Chondrocyte (in vitro differentiated cells): ENCODE results near the gene PALLD. TPM values are rescaled to one million over a fixed set of nuclear protein-coding genes. Genes with fewer than 3 reads are reported as not detected.

ENCODE experiments used
- DNase-seq: peaks from one replicate; pipeline ENCODE4 v3.0.0; 2021; ENCODE audit warnings: mixed read lengths, low spot score
- H3K27ac Mint-ChIP-seq: one replicate; pipeline ENCODE4 v1.8.0; 2021; ENCODE audit warnings: mild to moderate bottlenecking, moderate library complexity, mixed read lengths; ENCODE audit not compliant: unreplicated experiment
- H3K27me3 Mint-ChIP-seq: 2 replicates; pipeline ENCODE4 v1.8.0; 2021; ENCODE audit warnings: low read depth, mixed read lengths
- H3K36me3 Mint-ChIP-seq: 2 replicates; pipeline ENCODE4 v1.8.0; 2021; ENCODE audit warnings: low read depth, mixed read lengths
- H3K4me1 Mint-ChIP-seq: 2 replicates; pipeline ENCODE4 v1.8.0; 2021; ENCODE audit warnings: low read depth, mild to moderate bottlenecking, mixed read lengths
- H3K4me3 Mint-ChIP-seq: one replicate; pipeline ENCODE4 v1.8.0; 2021; ENCODE audit warnings: mild to moderate bottlenecking, moderate library complexity, mixed read lengths; ENCODE audit not compliant: unreplicated experiment
- H3K9me3 Mint-ChIP-seq: 2 replicates; pipeline ENCODE4 v1.8.0; 2021; ENCODE audit warnings: low read depth, mixed read lengths
- total RNA-seq: library from RNA; stranded (reverse); gene quantifications from 3 replicates; pipeline ENCODE4 v1.2.1, GENCODE V29; 2021
- TF ChIP-seq, protein P1 (sequence below): fragments of 200-600 bp; sonication (generic); IDR thresholded peaks from 2 replicates; pipeline ENCODE4 v1.5.0; 2021; ENCODE audit warnings: antibody characterized with exemption, mild to moderate bottlenecking, moderate library complexity

The PALLD gene
- total RNA-seq, 1 donor from 2014 or later, result 900 TPM

DNA sequence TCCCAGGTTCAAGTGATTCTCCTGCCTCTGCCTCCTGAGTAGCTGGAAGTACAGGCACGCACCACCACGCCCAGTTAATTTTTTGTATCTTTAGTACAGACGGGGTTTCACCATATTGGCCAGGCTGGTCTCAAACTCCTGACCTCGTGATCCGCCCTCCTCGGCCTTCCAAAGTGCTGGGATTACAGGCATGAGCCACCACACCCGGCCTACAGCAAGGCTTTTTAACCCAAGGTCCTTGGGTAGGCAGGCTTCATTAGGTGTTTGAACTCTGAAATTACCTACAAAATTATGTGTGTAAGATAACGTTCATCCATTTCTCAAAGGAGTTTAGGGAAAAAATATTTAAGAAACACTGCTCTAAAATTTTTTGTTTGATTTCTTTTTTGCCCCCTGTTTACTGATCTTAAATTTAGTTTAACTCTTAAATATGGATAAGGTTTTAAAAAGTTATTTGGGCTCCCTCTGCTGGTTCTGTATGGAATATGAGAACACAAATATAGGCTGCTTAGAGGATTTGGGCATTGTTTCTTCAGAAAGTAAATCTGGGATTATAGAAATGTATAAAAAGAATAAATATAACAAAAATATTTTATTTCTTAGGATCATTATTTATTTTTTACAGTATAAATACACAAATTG is 420.4 kb downstream of the PALLD start:
- Mint-ChIP-seq H3K9me3 (no peaks in the 10 kb centered on the region), H3K27me3 (no peaks in the 10 kb centered on the region), H3K36me3 (peaks cover 47% of the 10 kb centered on the region), H3K27ac (peak overlapping the region; percentile 72), H3K4me3 (no peak overlapping the region), H3K4me1 (peaks cover 50% of the 10 kb centered on the region)
- TF ChIP-seq, protein P1, sequence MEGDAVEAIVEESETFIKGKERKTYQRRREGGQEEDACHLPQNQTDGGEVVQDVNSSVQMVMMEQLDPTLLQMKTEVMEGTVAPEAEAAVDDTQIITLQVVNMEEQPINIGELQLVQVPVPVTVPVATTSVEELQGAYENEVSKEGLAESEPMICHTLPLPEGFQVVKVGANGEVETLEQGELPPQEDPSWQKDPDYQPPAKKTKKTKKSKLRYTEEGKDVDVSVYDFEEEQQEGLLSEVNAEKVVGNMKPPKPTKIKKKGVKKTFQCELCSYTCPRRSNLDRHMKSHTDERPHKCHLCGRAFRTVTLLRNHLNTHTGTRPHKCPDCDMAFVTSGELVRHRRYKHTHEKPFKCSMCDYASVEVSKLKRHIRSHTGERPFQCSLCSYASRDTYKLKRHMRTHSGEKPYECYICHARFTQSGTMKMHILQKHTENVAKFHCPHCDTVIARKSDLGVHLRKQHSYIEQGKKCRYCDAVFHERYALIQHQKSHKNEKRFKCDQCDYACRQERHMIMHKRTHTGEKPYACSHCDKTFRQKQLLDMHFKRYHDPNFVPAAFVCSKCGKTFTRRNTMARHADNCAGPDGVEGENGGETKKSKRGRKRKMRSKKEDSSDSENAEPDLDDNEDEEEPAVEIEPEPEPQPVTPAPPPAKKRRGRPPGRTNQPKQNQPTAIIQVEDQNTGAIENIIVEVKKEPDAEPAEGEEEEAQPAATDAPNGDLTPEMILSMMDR, result peak; percentile 85
- no peak for DNase-seq

DNA sequence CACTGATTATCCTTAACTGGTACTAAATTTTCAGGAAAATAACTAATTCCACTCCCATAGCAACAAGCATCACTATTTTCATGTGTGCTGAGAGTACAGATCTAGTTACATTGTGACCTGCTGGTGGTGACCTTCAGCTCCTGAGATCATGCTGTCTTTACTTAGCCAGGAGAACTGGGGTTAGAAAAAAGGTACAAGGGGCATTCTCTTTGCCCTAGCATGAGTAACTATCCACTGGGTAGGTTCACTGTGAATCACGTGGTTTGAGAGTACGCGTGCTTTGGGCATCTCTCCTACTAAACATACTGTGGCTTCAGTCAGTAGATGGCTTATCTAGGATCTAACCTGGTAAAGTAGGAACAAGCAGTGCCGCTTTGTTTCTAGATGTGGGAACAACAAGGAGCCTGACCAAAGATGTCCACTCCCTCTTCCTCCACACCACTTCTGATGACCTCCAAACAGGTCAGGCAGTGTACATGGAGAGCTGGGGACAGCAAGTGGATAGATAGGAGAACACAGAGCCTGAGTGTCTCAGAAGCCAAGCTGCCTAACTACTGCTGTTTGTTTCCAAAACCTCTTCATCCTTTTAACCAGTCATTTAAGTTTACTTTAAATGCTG is 423.0 kb downstream of the PALLD start:
- no peaks in the 10 kb centered on the region for H3K27me3 Mint-ChIP-seq
- no peaks in the 10 kb centered on the region for H3K9me3 Mint-ChIP-seq
- peaks cover 49% of the 10 kb centered on the region for H3K36me3 Mint-ChIP-seq
- H3K27ac Mint-ChIP-seq, result peak overlapping the region; percentile 80
- no peak overlapping the region for H3K4me3 Mint-ChIP-seq
- TF ChIP-seq, protein P1, result no peak
- H3K4me1 Mint-ChIP-seq, result peaks cover 42% of the 10 kb centered on the region
- no peak for DNase-seq

DNA sequence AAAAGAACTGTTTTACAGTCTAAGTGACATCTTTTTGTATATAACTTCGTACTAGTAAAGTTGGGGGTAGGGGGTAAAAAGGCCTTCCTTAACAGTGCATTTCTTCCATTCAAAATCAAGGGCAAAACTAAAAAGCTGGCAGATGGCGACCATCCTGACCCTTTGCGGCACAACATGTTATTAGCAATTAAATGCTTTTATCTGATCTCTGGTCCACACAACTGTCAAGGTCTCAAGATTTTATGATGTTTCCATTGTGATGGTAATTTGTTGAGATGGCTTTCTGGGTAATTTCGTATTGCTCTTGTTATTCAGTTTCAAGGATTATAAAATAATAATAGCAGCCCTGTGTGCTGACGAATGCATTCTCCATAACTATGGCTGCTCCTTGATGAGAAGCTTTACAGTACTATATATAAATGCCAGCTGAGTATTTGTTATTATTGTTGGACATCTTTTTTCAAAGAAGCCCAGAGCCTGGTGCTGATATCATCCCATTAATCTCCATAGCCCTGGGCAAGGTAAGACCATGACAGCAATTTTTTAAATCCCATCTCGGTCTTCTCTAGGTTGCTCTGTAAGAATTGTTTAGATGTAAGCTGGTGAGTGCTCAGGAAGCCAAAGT is 423.7 kb downstream of the PALLD start:
- peaks cover 39% of the 10 kb centered on the region for H3K4me1 Mint-ChIP-seq
- no peak for DNase-seq
- peaks cover 50% of the 10 kb centered on the region for H3K36me3 Mint-ChIP-seq
- no peaks in the 10 kb centered on the region for H3K9me3 Mint-ChIP-seq
- TF ChIP-seq, protein P1, result no peak
- H3K27me3 Mint-ChIP-seq, result no peaks in the 10 kb centered on the region
- no peak overlapping the region for H3K4me3 Mint-ChIP-seq
- H3K27ac Mint-ChIP-seq, result peak overlapping the region; percentile 45

DNA sequence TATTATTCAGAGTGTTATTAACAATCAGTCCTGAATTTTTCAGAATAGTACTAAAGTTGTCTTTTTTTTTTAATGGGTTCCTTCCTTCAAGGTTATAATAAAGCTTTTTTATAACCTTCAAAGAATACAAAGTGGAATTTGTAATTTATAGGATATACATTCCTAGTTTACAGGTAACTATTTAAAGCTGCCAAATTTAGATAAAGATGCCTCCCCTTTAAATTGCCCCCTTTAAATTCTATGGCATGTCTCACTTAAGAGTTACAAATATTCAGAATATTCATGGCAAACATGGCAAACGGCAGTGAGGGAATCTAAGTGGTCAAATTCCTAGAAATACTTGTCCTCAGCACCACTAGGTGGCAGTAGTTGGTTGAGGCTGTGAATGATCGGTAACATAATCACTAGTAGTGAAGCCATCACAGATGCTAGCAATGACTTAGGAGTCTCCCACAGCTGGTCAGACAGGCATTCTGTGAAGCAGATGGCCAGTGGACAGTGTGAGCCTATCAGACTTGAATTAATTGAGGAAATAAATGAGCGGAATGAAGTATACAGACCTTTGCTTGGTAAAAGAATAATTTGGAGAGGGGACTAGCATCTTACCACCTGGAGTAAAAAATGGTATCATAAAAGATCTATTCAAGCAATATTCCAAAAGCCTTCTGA is 426.8 kb downstream of the PALLD start:
- H3K27me3 Mint-ChIP-seq, result no peaks in the 10 kb centered on the region
- H3K36me3 Mint-ChIP-seq, result peaks cover 52% of the 10 kb centered on the region
- no peak overlapping the region for H3K4me3 Mint-ChIP-seq
- no peak for DNase-seq
- H3K4me1 Mint-ChIP-seq, result peaks cover 21% of the 10 kb centered on the region
- no peaks in the 10 kb centered on the region for H3K9me3 Mint-ChIP-seq
- H3K27ac Mint-ChIP-seq, result peak overlapping the region; percentile 89
- TF ChIP-seq, protein P1, result peak; percentile 91

DNA sequence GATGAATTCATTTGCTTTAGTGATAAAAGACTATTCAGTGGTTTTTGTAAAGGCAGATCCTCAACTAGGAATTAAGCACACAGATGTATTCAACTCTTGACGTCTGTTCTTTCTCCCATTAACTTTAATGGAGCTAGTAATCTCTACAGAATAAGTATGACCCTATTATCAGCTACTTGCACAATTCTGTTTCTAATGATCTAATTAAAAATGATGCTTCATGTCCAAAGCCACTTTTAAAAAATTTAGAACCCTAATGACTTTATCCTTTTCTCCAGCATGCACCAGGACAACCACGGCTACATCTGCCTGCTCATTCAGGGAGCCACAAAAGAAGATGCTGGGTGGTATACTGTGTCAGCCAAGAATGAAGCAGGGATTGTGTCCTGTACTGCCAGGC is 427.8 kb downstream of the PALLD start:
- Mint-ChIP-seq H3K27ac (peak overlapping the region; percentile 73), H3K9me3 (no peaks in the 10 kb centered on the region), H3K4me1 (peaks cover 15% of the 10 kb centered on the region), H3K27me3 (no peaks in the 10 kb centered on the region), H3K36me3 (peaks cover 50% of the 10 kb centered on the region), H3K4me3 (no peak overlapping the region)
- DNase-seq, result no peak
- TF ChIP-seq, protein P1, result no peak
